AG08395 (cell line): ENCODE measurements around the gene GIPC3.

ENCODE experiments used
- DNase-seq: peaks from one replicate; pipeline ENCODE4 v3.0.0; 2012; ENCODE audit warnings: mixed read lengths, low spot score

Gene GIPC3

GRCh38 chr19:3605361-3605760, 20.1 kb downstream of the GIPC3 start:
- no peak for DNase-seq

- DNase-seq, result no peak
Measured at GRCh38 chr19:3605770-3606169, 20.5 kb downstream of the GIPC3 start.

GRCh38 chr19:3606174-3606689, 21.0 kb downstream of the GIPC3 start:
- peak; percentile 35 for DNase-seq

- peak; percentile 94 for DNase-seq
Measured at GRCh38 chr19:3606690-3607289, 21.5 kb downstream of the GIPC3 start, which contains the start of gene TBXA2R. Gene TBXA2R, minus strand, starts transcription at chr19:3606875. Its CDS starts 6,241 bp downstream, at chr19:3600634.

- peak; percentile 63 for DNase-seq
Measured at GRCh38 chr19:3607303-3608078, 22.2 kb downstream of the GIPC3 start.

GRCh38 chr19:3608079-3608641, 22.9 kb downstream of the GIPC3 start:
- no peak for DNase-seq

GRCh38 chr19:3608750-3609322, 23.6 kb downstream of the GIPC3 start:
- no peak for DNase-seq

GRCh38 chr19:3609779-3610719, 24.8 kb downstream of the GIPC3 start:
- DNase-seq, result no peak

GRCh38 chr19:3610745-3611717, 25.8 kb downstream of the GIPC3 start:
- no peak for DNase-seq

GRCh38 chr19:3611841-3612240, 26.6 kb downstream of the GIPC3 start:
- no peak for DNase-seq

GRCh38 chr19:3612330-3612729, 27.1 kb downstream of the GIPC3 start:
- DNase-seq, result no peak

- no peak for DNase-seq
Measured at GRCh38 chr19:3612901-3613741, 27.8 kb downstream of the GIPC3 start.

GRCh38 chr19:3613818-3614661, 28.8 kb downstream of the GIPC3 start:
- DNase-seq, result no peak

GRCh38 chr19:3614858-3615505, 29.7 kb downstream of the GIPC3 start:
- no peak for DNase-seq

GRCh38 chr19:3615524-3616135, 30.4 kb downstream of the GIPC3 start:
- DNase-seq, result no peak

- DNase-seq, result no peak
Measured at GRCh38 chr19:3617463-3617862, 32.2 kb downstream of the GIPC3 start.

- peak; percentile 93 for DNase-seq
Measured at GRCh38 chr19:3618144-3618810, 33.0 kb downstream of the GIPC3 start.
